Epidermal melanocyte (primary cell): ENCODE data around the gene SIGLEC9.

Experiments
- DNase-seq: peaks from one replicate; pipeline ENCODE4 v3.0.0; 2011; ENCODE audit warnings: low spot score; ENCODE audit not compliant: insufficient read length

SIGLEC9 gene

GRCh38 chr19:51124729-51125128 is at the start of gene SIGLEC9:
Gene SIGLEC9 (plus strand): TSS chr19:51124906. CDS start chr19:51124975, 69 bp downstream.
- DNase-seq = no peak

GRCh38 chr19:51075998-51076397 is 48.7 kb upstream of the SIGLEC9 start:
- DNase-seq = no peak

- DNase-seq = no peak
These were observed 48.0 kb upstream of the SIGLEC9 start for GRCh38 chr19:51076631-51077213.

- no peak for DNase-seq
These were observed 46.6 kb upstream of the SIGLEC9 start for GRCh38 chr19:51078104-51078503.

- DNase-seq = no peak
These were observed 46.0 kb upstream of the SIGLEC9 start for GRCh38 chr19:51078731-51079130.

GRCh38 chr19:51079481-51080110 is 45.1 kb upstream of the SIGLEC9 start:
- DNase-seq = no peak

GRCh38 chr19:51081476-51081875 is 43.2 kb upstream of the SIGLEC9 start:
- no peak for DNase-seq

- DNase-seq = no peak
These were observed 42.1 kb upstream of the SIGLEC9 start, which contains the start of gene KLK14 for GRCh38 chr19:51082611-51083010. Gene KLK14 (minus strand): TSS chr19:51082887. CDS start chr19:51082614, 273 bp downstream.

GRCh38 chr19:51083181-51083580 is 41.5 kb upstream of the SIGLEC9 start:
- DNase-seq = no peak

- DNase-seq = no peak
These were observed 40.9 kb upstream of the SIGLEC9 start for GRCh38 chr19:51083783-51084182.

GRCh38 chr19:51084505-51084904 is 40.2 kb upstream of the SIGLEC9 start:
- DNase-seq = no peak

- DNase-seq = no peak
These were observed 38.4 kb upstream of the SIGLEC9 start for GRCh38 chr19:51086153-51086850.

GRCh38 chr19:51089786-51090185 is 34.9 kb upstream of the SIGLEC9 start:
- DNase-seq = no peak

- no peak for DNase-seq
These were observed 34.2 kb upstream of the SIGLEC9 start for GRCh38 chr19:51090471-51090870.

GRCh38 chr19:51091126-51091525 is 33.6 kb upstream of the SIGLEC9 start:
- DNase-seq = no peak

- DNase-seq = no peak
These were observed 32.5 kb upstream of the SIGLEC9 start for GRCh38 chr19:51091895-51092873.

- DNase-seq = no peak
These were observed 31.6 kb upstream of the SIGLEC9 start for GRCh38 chr19:51093101-51093500.

- DNase-seq = no peak
These were observed 31.0 kb upstream of the SIGLEC9 start for GRCh38 chr19:51093510-51094345.

GRCh38 chr19:51094696-51095279 is 29.9 kb upstream of the SIGLEC9 start:
- no peak for DNase-seq
